Coronary artery (tissue), 2 donors: ENCODE data around the gene SELENOO.
A peak's percentile ranks its signal among the peaks of the same experiment; 100 is the strongest.

Source experiments
- DNase-seq: peaks from one replicate; pipeline ENCODE4 v3.0.0-alpha.2; 2017; ENCODE audit warnings: low spot score
- H3K27ac ChIP-seq, 2 donors: fragments of 200-600 bp; sonication (generic); one replicate each; pipeline ENCODE4 v1.5.1; 2016 to 2019
- H3K4me3 ChIP-seq: fragments of 200-600 bp; sonication (generic); 2 replicates; pipeline ENCODE4 v1.5.1; 2016; ENCODE audit warnings: mild to moderate bottlenecking, moderate library complexity
- TF ChIP-seq, protein P1 (sequence below): fragments of 200-600 bp; sonication (generic); IDR thresholded peaks from one replicate; pipeline ENCODE4 v1.5.1; 2019; ENCODE audit warnings: antibody characterized with exemption

Gene SELENOO

DNA sequence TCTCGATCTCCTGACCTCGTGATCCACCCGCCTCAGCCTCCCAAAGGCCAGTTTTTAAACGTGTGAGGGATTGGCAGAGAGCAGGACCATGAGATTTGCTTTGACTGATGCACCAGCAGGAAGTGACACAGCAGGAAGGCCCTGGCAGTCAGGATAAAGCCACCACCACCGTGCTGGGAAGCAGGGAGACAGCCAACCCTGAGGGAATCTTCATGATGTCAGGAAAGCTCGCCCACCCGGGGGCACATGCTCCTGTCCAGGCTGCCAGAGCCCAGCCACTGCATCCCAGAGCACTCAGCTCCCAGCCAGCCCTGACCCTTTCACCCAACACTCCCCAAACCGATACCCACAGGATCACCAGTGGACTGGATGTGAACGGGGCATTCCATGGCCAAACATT, 37.9 kb downstream of the SELENOO start:
- Histone ChIP-seq H3K4me3 (no peak overlapping the region), H3K27ac (no peak overlapping the region)
- no peak for DNase-seq
- TF ChIP-seq, protein P1, sequence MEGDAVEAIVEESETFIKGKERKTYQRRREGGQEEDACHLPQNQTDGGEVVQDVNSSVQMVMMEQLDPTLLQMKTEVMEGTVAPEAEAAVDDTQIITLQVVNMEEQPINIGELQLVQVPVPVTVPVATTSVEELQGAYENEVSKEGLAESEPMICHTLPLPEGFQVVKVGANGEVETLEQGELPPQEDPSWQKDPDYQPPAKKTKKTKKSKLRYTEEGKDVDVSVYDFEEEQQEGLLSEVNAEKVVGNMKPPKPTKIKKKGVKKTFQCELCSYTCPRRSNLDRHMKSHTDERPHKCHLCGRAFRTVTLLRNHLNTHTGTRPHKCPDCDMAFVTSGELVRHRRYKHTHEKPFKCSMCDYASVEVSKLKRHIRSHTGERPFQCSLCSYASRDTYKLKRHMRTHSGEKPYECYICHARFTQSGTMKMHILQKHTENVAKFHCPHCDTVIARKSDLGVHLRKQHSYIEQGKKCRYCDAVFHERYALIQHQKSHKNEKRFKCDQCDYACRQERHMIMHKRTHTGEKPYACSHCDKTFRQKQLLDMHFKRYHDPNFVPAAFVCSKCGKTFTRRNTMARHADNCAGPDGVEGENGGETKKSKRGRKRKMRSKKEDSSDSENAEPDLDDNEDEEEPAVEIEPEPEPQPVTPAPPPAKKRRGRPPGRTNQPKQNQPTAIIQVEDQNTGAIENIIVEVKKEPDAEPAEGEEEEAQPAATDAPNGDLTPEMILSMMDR: no peak

DNA sequence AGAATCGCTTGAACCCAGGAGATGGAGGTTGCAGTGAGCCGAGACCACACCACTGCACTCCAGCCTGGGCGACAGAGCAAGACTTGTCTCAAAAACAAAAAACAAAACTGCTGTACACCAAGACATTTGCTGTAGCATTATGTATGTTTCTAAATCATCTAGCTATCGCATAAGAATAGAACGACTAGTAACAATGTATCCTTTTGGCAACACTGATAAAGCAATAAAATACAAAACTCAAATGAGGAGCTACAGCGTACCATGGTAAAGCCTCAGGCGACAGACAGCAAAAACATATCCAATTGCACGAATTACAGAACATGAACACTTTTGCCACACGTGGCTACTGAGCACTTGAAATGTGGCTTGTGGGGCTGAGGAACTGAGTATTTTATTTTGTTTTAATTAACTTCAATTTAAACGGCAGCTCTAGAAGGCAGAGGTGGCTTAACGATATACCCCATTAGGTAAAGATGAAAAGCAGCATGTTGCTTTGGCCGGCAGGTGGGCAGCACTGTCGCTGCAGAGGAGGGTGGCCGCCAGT, 41.7 kb downstream of the SELENOO start:
- TF ChIP-seq, protein P1: no peak
- Histone ChIP-seq H3K4me3 (peak overlapping the region; percentile 58), H3K27ac (no peak overlapping the region)
- DNase-seq: no peak

DNA sequence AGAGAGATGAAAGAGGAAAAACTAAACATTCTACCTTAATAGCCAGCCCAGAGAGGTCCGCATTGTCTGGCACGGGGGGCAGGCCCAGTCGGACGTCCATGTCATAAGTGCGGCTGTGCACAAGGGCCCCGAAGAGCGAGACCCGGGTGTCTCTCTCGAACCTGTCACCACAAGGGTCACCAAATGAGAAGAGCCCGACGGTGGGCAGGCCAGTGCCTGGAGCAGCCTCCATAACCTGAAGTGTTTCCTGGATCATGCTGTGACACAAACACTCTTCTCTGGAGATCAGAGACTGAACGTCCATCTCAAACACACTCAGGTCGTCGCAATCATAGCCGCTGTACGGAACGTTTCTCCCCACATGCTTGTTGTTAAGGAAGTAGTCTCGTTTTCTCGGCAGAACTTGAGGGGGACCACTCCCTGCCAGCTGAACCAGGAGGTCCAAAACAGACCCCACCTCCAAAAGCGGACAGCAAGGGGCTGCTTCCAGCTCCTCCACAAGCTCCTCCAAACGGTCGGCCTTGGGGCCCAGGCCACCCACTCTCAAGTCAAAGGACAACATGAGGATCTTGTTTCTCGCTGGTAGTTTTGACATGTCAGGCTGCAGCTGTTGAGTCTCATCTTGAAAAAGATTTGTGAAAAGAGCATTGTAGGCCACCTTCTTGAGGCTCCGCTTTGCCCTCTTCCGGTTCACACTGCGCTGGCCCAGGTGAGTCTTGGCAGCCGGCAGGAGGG, 43.0 kb downstream of the SELENOO start:
- TF ChIP-seq, protein P1: no peak
- Histone ChIP-seq H3K27ac (peak overlapping the region; percentile 86 to 99), H3K4me3 (peak overlapping the region; percentile 98)
- no peak for DNase-seq

DNA sequence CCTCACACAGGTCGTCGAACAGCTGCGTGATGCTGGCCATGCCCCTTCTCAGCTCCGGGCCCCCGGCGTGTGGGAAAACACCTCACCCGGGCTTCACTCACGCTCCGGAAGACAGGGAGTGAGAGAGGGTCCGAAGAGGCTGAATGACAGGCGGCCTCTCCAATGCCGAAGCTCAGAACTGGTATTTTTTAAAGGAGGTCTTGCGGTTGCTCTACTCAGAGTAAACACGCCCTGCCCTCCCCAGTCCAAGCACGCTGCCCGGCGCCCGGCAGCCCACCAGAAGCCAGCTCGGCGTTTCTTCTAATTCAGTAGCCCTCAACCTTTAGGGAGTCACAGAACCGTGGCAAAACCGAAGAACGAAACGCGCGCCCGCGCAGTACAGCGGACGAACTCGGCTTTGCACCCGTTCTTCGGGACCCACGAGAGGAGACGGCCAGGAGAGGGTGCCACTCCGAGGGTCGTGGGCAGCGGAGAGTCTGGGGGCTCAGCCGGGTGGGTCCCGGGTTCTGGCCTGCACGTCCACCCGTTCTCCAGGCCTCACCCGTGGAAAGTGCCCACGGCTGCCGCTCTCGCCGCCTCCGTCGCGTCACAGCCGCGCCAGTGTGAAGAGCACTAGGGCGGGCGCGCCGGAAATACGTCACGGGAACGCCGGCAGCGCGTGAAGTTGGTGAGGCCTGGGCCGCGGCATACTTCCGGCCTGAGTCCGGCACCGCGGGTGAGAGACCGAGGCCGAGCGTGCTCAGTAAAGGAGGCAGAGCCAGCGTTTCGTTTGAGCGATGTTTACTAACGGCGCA, 43.8 kb downstream of the SELENOO start, which contains the start of gene TUBGCP6:
TSS of gene TUBGCP6 (minus strand) at position 604 of the 794 bp plus-strand sequence. CDS start at position 40, 564 bp downstream.
- peak within 1 kb of the TSS; percentile 98 for H3K4me3 ChIP-seq
- TF ChIP-seq, protein P1: no peak
- peak; percentile 95 for DNase-seq
- peak within 1 kb of the TSS; percentile 86 to 99 for H3K27ac ChIP-seq

DNA sequence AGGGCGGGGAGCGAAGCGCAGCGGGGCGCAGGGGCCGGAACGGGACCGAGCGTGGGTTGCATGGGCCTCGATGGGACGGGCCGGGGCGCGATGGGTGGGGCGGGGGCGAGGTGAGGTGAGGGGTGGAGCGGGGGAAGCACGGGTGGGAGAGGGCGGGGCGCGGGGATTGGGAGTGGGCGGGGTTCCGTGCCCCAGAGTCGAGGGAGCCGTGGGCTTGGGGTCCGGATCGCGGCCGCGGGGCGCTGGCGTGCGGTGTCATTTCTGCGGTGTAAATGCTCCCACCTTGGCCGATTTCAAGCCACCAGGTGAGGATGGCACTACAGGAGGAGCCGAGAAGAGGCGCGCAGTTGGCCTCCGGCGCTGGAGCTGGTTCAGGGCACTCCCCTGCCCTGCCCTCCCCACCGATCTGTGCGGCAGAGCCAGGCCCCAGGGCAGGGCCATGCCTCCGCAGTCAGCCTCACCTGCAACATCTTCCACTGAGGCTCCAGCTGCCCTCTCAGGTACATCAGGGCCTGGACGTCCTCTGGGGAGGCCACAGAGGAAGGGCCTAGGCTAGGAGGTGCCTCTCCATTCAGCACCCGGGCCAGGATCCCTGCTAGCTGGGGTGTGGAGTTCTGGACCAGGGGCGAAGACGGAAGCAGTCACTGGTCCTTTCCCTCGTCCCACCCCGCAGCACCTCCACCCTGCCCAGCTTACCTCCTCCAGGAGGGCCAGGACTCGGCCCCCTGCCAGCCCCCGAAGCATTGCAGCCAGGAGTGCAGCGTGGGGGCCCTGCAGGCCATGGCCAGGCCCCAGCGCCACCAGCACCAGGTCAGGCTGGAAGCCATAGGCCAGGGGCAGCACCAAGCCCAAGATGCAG, 44.6 kb downstream of the SELENOO start:
- peak overlapping the region; percentile 86 to 99 for H3K27ac ChIP-seq
- H3K4me3 ChIP-seq: peak overlapping the region; percentile 98
- DNase-seq: no peak
- TF ChIP-seq, protein P1: no peak

DNA sequence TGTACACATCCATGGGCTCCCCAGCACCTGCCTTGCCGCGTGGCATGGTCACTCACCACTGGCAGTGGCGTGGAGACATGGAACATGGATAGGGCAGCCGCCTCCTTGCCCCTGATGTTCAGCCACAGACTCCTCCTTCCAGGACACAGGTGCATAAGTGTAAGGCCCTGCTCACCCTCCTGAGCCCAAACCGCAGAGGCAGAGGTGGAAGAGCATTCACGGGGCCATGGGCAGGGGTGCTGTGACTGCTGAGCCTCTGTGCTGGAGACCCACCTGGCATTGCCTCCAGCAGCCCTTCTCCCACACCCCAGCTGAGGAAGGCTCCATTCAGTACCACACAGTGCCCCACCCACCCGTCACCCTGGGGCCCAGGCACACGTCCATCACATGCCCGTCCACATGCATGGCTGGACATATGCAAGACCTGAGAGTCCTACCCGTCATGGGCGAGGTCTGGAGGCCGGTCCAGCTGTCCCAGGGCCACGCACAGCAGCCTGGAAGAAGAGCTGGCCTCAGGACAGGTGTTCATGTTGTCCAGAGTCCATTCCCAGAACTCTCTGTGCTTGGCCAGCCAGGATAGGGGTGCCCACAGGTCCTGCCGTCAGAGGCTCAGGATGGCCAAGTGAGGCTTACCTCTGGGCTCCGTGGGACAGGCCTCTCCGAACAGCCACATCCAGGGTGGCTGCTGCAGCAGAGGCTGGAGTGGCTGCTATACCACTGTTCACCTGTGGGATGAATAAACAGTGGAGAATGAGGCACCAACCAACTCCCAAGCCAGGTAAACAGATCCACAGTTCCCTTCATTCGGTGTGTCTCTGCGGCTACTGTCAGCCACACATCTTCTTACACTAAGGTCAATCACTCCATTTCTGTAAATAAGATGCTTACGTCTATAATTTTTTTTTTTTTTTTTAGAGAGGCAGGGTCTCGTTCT, 45.7 kb downstream of the SELENOO start:
- DNase-seq: no peak
- peak overlapping the region; percentile 98 for H3K4me3 ChIP-seq
- TF ChIP-seq, protein P1: no peak
- no peak overlapping the region for H3K27ac ChIP-seq
